CD14-positive monocyte (primary cell): Measurements from ENCODE around the gene MEGF6. TPM values are rescaled to one million over a fixed set of nuclear protein-coding genes. Genes with fewer than 3 reads are reported as not detected.
A peak's percentile ranks its signal among the peaks of the same experiment; 100 is the strongest.

Experiments
- DNase-seq, 3 donors: peaks; one replicate each; pipeline ENCODE4 v3.0.0-alpha.2; 2011 to 2022
- H2AFZ ChIP-seq: 2 replicates; pipeline ENCODE4 v1.6.0; 2012; ENCODE audit warnings: mild to moderate bottlenecking, low read depth, low read length, inconsistent platforms; ENCODE audit not compliant: insufficient read depth, poor library complexity, severe bottlenecking
- H3K27ac ChIP-seq, 2 donors: 1 replicate in 1 of 2; 2 replicates in 1 of 2; pipeline ENCODE4 v1.5.1; 2012 to 2013; ENCODE audit warnings: low read length in 2 of 2, control low read depth in 1 of 2, inconsistent platforms in 1 of 2, low read depth in 1 of 2, mild to moderate bottlenecking in 1 of 2
- H3K27me3 ChIP-seq, 2 donors: one replicate each; pipeline versions ENCODE4 v1.6.0 to v1.6.1; 2011 to 2013; ENCODE audit warnings: low read length in 2 of 2; ENCODE audit not compliant: control insufficient read depth in 2 of 2, insufficient read depth in 2 of 2
- H3K36me3 ChIP-seq, 2 donors: replicated peaks in 1 of 2; 1 replicate in 1 of 2; 2 replicates in 1 of 2; pipeline versions ENCODE4 v1.5.1 to v1.6.1; 2012 to 2013; ENCODE audit warnings: low read length in 2 of 2, control low read depth in 1 of 2, inconsistent platforms in 1 of 2, mild to moderate bottlenecking in 1 of 2; ENCODE audit not compliant: insufficient read depth in 2 of 2, control insufficient read depth in 1 of 2
- H3K4me1 ChIP-seq, 2 donors: 1 replicate in 1 of 2; 2 replicates in 1 of 2; pipeline versions ENCODE4 v1.5.1 to v1.6.1; 2012 to 2013; ENCODE audit warnings: low read length in 2 of 2, control low read depth in 1 of 2, inconsistent platforms in 1 of 2, mild to moderate bottlenecking in 1 of 2, moderate library complexity in 1 of 2; ENCODE audit not compliant: insufficient read depth in 2 of 2, control insufficient read depth in 1 of 2
- H3K4me2 ChIP-seq: replicated peaks from 2 replicates; pipeline ENCODE3; 2012; ENCODE audit warnings: low read length, moderate library complexity, mild to moderate bottlenecking; ENCODE audit not compliant: poor library complexity, severe bottlenecking; ENCODE audit errors: extremely low read depth
- H3K4me3 ChIP-seq, 3 experiments: fragments of 200-600 bp in 1 of 3; sonication (generic) in 1 of 3; replicated peaks in 1 of 3; 1 replicate in 2 of 3; 2 replicates in 1 of 3; pipeline ENCODE4 v1.5.1; 2011 to 2013; ENCODE audit warnings: low read length in 3 of 3, mild to moderate bottlenecking in 3 of 3, control low read depth in 2 of 3, low read depth in 2 of 3, inconsistent platforms in 1 of 3, moderate library complexity in 1 of 3
- H3K79me2 ChIP-seq: 2 replicates; pipeline ENCODE4 v1.6.0; 2012; ENCODE audit warnings: mild to moderate bottlenecking, control low read depth, inconsistent platforms, low read length, moderate library complexity; ENCODE audit not compliant: insufficient read depth
- H3K9ac ChIP-seq: 2 replicates; pipeline ENCODE4 v1.6.0; 2017; ENCODE audit warnings: low read length, mild to moderate bottlenecking; ENCODE audit not compliant: insufficient read depth, poor library complexity, severe bottlenecking
- H3K9me3 ChIP-seq, 2 donors: replicated peaks in 1 of 2; 1 replicate in 1 of 2; 2 replicates in 1 of 2; pipeline versions ENCODE4 v1.5.1 to v1.6.1; 2012 to 2013; ENCODE audit warnings: low read length in 2 of 2, control low read depth in 1 of 2; ENCODE audit not compliant: control insufficient read depth in 1 of 2, insufficient read depth in 1 of 2
- H4K20me1 ChIP-seq: 2 replicates; pipeline ENCODE4 v1.6.0; 2012; ENCODE audit warnings: mild to moderate bottlenecking, low read length, control low read depth, moderate library complexity; ENCODE audit not compliant: insufficient read depth
- H3K27ac Mint-ChIP-seq, 7 donors: one replicate each; pipeline ENCODE4 v1.8.0; 2020; ENCODE audit warnings: mild to moderate bottlenecking in 7 of 7, mixed read lengths in 7 of 7, moderate library complexity in 6 of 7, inconsistent platforms in 2 of 7
- H3K27me3 Mint-ChIP-seq, 3 donors: one replicate each; pipeline ENCODE4 v1.8.0; 2021 to 2022; ENCODE audit warnings: low read depth in 3 of 3, mild to moderate bottlenecking in 3 of 3, mixed read lengths in 3 of 3, moderate library complexity in 3 of 3, inconsistent platforms in 1 of 3
- H3K36me3 Mint-ChIP-seq, 2 donors: one replicate each; pipeline ENCODE4 v1.8.0; 2020; ENCODE audit warnings: mixed read lengths in 2 of 2, inconsistent platforms in 1 of 2, mild to moderate bottlenecking in 1 of 2
- H3K4me1 Mint-ChIP-seq: one replicate; pipeline ENCODE4 v1.8.0; 2020; ENCODE audit warnings: mild to moderate bottlenecking, mixed read lengths
- H3K4me3 Mint-ChIP-seq, 2 donors: one replicate each; pipeline ENCODE4 v1.8.0; 2020; ENCODE audit warnings: mild to moderate bottlenecking in 2 of 2, mixed read lengths in 2 of 2, moderate library complexity in 1 of 2
- H3K9me3 Mint-ChIP-seq, 7 donors: one replicate each; pipeline ENCODE4 v1.8.0; 2020 to 2022; ENCODE audit warnings: mixed read lengths in 7 of 7, mild to moderate bottlenecking in 6 of 7, moderate library complexity in 6 of 7, inconsistent platforms in 2 of 7
- CTCF ChIP-seq: fragments of 200-600 bp; IDR thresholded peaks from one replicate; pipeline ENCODE4 v1.8.0; 2022; ENCODE audit warnings: antibody characterized with exemption, mild to moderate bottlenecking
- WGBS: methylation state at CpG from one replicate; pipeline ENCODE4 v1.1.5; 2013; ENCODE audit warnings: missing lambda C conversion rate; ENCODE audit not compliant: insufficient coverage; 5-methylcytosine and 5-hydroxymethylcytosine counted together
- intact Hi-C, 2 donors: fragments of 100-400 bp; cut with micrococcal nuclease; formaldehyde crosslinking; loops; one replicate each; pipeline versions ENCODE4 v1.15.0 to v1.15.1; 2023
- polyA plus RNA-seq, 3 donors: library from polyadenylated mRNA; depleted of rRNA in 1 of 3; unstranded in 2 of 3; stranded (reverse) in 1 of 3; fragments of 300-500 nt in 2 of 3; fragments of >200 nt in 1 of 3; fragmentation: Illumina TruSeq in 2 of 3; gene quantifications; 1 replicate in 2 of 3; 2 replicates in 1 of 3; pipeline ENCODE4 v1.2.3, GENCODE V29; 2012 to 2021

MEGF6 gene
- polyA plus RNA-seq, 3 donors = 0.39 to 3.8 (median 1.2) TPM

- no peak for TF ChIP-seq CTCF
- H3K4me1 Mint-ChIP-seq = no peaks in the 10 kb centered on the region
These were observed 142.8 kb downstream of the MEGF6 start for GRCh38 chr1:3468236-3469103.

GRCh38 chr1:3467096-3468036, 143.9 kb downstream of the MEGF6 start:
- no peak for DNase-seq
- Histone ChIP-seq H2AFZ (no peak overlapping the region), H3K9me3 (no peaks in the 10 kb centered on the region), H3K9ac (no peak overlapping the region), H3K36me3 (no peaks in the 10 kb centered on the region), H3K4me2 (no peak overlapping the region), H3K27me3 (no peaks in the 10 kb centered on the region), H4K20me1 (no peaks in the 10 kb centered on the region), H3K4me1 (no peaks in the 10 kb centered on the region), H3K27ac (no peak overlapping the region), H3K4me3 (no peak overlapping the region), H3K79me2 (no peaks in the 10 kb centered on the region)
- H3K27me3 Mint-ChIP-seq = peaks cover 2 to 3% (median 2%) of the 10 kb centered on the region in 3 donors
- no peak for TF ChIP-seq CTCF
- peak overlapping the region in 1 of 7 donors; percentile 31 for H3K27ac Mint-ChIP-seq
- no peak overlapping the region for H3K4me3 Mint-ChIP-seq
- H3K4me1 Mint-ChIP-seq = no peaks in the 10 kb centered on the region
- peaks cover 0 to 1% (median 0%) of the 10 kb centered on the region in 7 donors for H3K9me3 Mint-ChIP-seq
- 93% methylated on average over 31 of the region's 35 CpGs for WGBS
- intact Hi-C loops = no loop called here
- H3K36me3 Mint-ChIP-seq = no peaks in the 10 kb centered on the region

More at GRCh38 chr1:3468236-3469103, 142.8 kb downstream of the MEGF6 start:
- 90% methylated on average over 32 of the region's 34 CpGs for WGBS
- Histone ChIP-seq H3K27me3 (no peaks in the 10 kb centered on the region), H2AFZ (no peak overlapping the region), H3K9ac (no peak overlapping the region), H3K4me1 (no peaks in the 10 kb centered on the region), H3K4me3 (no peak overlapping the region), H4K20me1 (no peaks in the 10 kb centered on the region), H3K9me3 (no peaks in the 10 kb centered on the region), H3K36me3 (no peaks in the 10 kb centered on the region), H3K4me2 (no peak overlapping the region), H3K79me2 (no peaks in the 10 kb centered on the region), H3K27ac (no peak overlapping the region)
- H3K27ac Mint-ChIP-seq = no peak overlapping the region
- H3K9me3 Mint-ChIP-seq = peaks cover 0 to 1% (median 0%) of the 10 kb centered on the region in 7 donors
- peaks cover 2 to 5% (median 4%) of the 10 kb centered on the region in 3 donors for H3K27me3 Mint-ChIP-seq
- no peak for DNase-seq
- no peaks in the 10 kb centered on the region for H3K36me3 Mint-ChIP-seq
- no peak overlapping the region for H3K4me3 Mint-ChIP-seq
- intact Hi-C loops = no loop called here
